Mucosa of rectum (tissue), 2 donors: ENCODE results near the gene S100PBP.
"Not testable (repeated sequence)": the region's sequence is repeated elsewhere in the genome, so short reads cannot be mapped to it uniquely, and the experiment has no call there.

ENCODE experiments used
- H3K27ac ChIP-seq, 2 donors: one replicate each; pipeline ENCODE4 v1.7.0; 2013; ENCODE audit warnings: inconsistent platforms in 2 of 2, low read depth in 2 of 2, low read length in 2 of 2
- H3K27me3 ChIP-seq, 2 donors: one replicate each; pipeline ENCODE4 v1.7.0; 2013; ENCODE audit warnings: low read length in 2 of 2; ENCODE audit not compliant: control insufficient read depth in 2 of 2, insufficient read depth in 2 of 2
- H3K36me3 ChIP-seq, 2 donors: one replicate each; pipeline ENCODE4 v1.7.0; 2013; ENCODE audit warnings: low read length in 2 of 2; ENCODE audit not compliant: control insufficient read depth in 2 of 2, insufficient read depth in 2 of 2
- H3K4me1 ChIP-seq, 2 donors: one replicate each; pipeline ENCODE4 v1.7.0; 2013; ENCODE audit warnings: low read length in 2 of 2, mild to moderate bottlenecking in 1 of 2; ENCODE audit not compliant: control insufficient read depth in 2 of 2, insufficient read depth in 2 of 2
- H3K4me3 ChIP-seq, 2 donors: one replicate each; pipeline ENCODE4 v1.7.0; 2013; ENCODE audit warnings: low read length in 2 of 2
- H3K9ac ChIP-seq, 2 donors: one replicate each; pipeline ENCODE4 v1.7.0; 2013; ENCODE audit warnings: low read length in 2 of 2, low read depth in 1 of 2, mild to moderate bottlenecking in 1 of 2
- H3K9me3 ChIP-seq, 2 donors: one replicate each; pipeline ENCODE4 v1.7.0; 2013; ENCODE audit warnings: low read length in 2 of 2; ENCODE audit not compliant: control insufficient read depth in 2 of 2
- donor health status: healthy.
- donor health status: Normal muscosa, but diverticular disease.

S100PBP gene

DNA sequence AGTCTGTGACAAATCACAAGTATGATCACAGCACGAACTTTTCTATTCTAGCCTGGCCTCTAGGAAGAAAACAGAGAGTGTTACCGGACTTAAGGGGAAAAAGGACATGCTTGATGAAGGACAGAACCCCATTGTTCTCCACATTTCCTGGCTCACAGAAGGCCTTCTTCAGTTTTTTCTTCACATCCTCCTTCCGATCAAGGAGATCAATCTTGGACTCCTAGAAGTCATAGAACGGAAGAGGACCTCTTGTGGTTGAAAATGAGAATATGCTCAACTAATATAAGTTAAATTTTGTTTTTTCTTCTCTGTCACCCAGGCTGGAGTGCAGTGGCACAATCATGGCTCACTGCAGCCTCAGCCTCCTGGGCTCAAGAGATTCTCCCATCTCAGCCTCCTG is 30.6 kb upstream of the S100PBP start:
- H3K9ac ChIP-seq, result no peak overlapping the region
- no peaks in the 10 kb centered on the region for H3K9me3 ChIP-seq
- no peak overlapping the region for H3K4me3 ChIP-seq
- peaks cover 35 to 42% of the 10 kb centered on the region in 2 donors for H3K36me3 ChIP-seq
- no peaks in the 10 kb centered on the region for H3K27me3 ChIP-seq
- no peak overlapping the region for H3K27ac ChIP-seq
- no peaks in the 10 kb centered on the region for H3K4me1 ChIP-seq

DNA sequence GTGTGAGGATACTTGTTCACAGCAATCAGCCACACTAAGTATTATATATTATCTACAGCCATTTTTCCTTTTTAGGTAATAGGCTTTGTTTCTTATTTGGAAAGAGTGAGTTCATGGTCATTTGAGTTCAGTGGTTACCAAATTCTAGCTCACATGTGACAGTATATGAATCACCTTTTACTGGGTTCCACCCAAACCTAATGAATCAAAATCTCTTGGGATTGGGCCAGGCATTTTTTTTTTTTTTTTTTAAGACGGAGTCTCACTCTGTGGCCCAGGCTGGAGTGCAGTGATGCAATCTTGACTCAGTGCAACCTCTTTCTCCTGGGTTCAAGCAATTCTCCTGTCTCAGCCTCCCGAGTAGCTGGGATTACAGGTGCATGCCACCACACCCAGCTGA is 28.1 kb upstream of the S100PBP start:
- not testable (repeated sequence) for H3K27ac ChIP-seq, H3K27me3 ChIP-seq, H3K9me3 ChIP-seq, H3K4me3 ChIP-seq, H3K4me1 ChIP-seq, H3K9ac ChIP-seq
- H3K36me3 ChIP-seq, result peaks cover 23 to 34% of the 10 kb centered on the region in 2 donors

DNA sequence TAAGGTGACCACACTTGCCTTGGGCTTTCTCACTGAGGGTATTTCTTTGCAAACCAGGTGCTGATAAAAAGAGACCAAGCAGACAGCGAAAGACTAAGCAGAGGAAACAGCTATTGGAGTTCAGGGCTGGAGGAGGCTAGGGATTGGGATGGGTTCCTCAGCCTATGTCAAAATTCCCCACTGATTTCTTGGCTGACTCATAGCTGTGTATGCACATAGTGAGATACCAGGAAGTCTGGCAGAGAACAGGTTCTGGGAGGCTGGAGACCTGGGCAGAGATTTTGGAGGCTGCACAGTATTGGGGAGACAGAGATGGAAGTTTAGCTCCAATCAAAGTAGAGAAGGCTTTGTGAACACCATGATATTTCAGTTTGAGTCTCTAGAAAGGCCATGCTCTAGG is 25.6 kb upstream of the S100PBP start:
- Histone ChIP-seq H3K27me3 (no peaks in the 10 kb centered on the region), H3K27ac (no peak overlapping the region), H3K36me3 (peaks cover 13 to 21% of the 10 kb centered on the region in 2 donors), H3K4me1 (no peaks in the 10 kb centered on the region), H3K9me3 (no peaks in the 10 kb centered on the region), H3K9ac (no peak overlapping the region), H3K4me3 (no peak overlapping the region)

DNA sequence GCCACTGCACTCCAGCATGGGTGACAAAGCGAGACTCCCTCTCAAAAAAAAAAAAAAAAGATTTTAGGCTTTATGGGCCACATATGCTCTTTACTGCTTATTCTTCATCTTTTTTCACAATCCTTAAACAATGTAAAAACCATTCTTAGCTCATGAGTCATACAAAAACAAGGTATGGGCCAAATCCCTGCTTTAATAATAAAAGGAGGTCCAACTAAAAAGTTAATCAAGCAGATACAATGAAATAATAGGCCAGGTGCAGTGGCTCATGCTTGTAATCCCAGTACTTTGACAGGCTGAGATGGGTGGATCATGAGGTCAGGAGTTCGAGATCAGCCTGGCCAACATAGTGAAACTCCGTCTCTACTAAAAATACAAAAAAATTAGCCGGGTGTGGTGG is 21.7 kb upstream of the S100PBP start:
- not testable (repeated sequence) for H3K27ac ChIP-seq, H3K9me3 ChIP-seq, H3K4me1 ChIP-seq, H3K4me3 ChIP-seq, H3K27me3 ChIP-seq, H3K9ac ChIP-seq
- H3K36me3 ChIP-seq, result peaks cover 23 to 31% of the 10 kb centered on the region in 2 donors

DNA sequence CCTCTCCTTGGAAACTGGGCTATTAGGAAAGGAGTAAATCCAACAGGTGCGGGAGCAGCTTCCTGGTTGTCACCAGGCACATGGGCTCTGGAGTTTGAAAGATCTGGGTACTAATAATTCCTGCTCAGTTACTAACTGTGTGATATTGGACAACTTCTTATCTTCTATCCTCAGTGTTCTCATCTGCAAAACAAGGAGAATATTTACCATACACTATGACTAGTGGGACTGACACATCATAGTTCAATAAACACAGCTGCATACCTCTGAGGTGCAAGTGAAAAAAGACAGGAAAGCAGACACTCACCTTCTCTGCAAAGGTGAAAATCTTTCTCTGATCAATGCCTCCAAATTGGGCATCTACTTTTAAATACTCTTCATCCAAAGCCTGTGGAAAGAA is 20.0 kb upstream of the S100PBP start:
- Histone ChIP-seq H3K4me3 (no peak overlapping the region), H3K36me3 (peaks cover 21 to 23% of the 10 kb centered on the region in 2 donors), H3K9ac (no peak overlapping the region), H3K27ac (no peak overlapping the region), H3K4me1 (no peaks in the 10 kb centered on the region), H3K27me3 (no peaks in the 10 kb centered on the region), H3K9me3 (no peaks in the 10 kb centered on the region)

DNA sequence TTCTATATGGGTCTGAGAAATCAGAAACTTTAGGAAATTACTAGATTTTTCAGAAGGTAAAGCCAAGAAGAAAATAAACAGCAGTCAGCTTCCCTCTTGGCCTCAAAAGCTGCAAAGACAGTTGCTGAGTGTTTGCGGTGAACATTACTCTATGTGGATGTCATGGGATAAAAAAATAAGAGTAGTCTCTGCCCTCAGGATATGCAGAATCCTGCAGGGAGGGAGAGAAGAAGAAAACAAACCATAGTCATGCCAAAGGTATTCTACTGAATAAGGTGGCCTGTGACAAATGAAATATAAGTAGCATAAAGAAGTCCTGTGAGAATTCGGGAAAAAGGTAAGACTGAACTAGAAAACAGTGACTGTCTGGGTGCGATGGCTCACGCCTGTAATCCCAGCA is 19.3 kb upstream of the S100PBP start:
- Histone ChIP-seq H3K27ac (no peak overlapping the region), H3K27me3 (no peaks in the 10 kb centered on the region), H3K36me3 (peaks cover 21 to 24% of the 10 kb centered on the region in 2 donors), H3K9me3 (no peaks in the 10 kb centered on the region), H3K9ac (no peak overlapping the region), H3K4me1 (no peaks in the 10 kb centered on the region), H3K4me3 (no peak overlapping the region)

DNA sequence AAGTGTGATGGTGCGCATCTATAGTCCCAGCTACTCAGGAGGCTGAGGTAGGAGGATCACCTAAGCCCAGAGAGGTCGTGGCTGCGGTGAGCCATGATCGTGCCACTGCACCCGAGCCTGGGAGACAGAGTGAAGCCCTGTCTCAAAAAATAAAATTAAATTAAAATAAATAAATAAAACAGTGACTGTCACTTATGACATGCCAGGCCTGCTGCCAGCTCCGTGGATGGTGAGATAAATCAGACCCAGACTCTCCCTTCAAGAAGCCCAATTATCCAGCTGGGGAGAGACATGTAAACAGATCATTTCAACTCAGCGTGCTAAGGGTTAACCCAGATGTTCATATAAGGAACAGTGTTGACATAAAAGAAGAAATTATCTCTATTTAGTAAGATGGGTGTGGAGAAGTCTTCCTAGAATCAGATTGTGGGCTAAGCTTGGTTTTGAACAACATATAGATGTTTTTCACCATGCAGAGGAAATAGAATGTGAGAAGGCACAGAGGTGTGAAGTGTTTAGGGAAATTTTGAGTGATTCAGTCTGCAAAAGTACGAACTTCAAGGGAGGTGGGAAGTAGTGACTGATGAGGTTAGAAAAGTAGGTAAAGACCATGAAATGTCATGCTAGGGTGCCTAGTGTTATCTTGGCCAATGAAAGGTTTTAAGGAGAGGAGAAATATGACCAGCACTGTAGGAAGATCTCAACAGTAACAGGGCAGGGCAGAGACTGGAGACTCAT is 18.6 kb upstream of the S100PBP start:
- no peaks in the 10 kb centered on the region for H3K4me1 ChIP-seq
- H3K27ac ChIP-seq, result no peak overlapping the region
- peaks cover 20 to 24% of the 10 kb centered on the region in 2 donors for H3K36me3 ChIP-seq
- H3K9ac ChIP-seq, result no peak overlapping the region
- no peak overlapping the region for H3K4me3 ChIP-seq
- no peaks in the 10 kb centered on the region for H3K27me3 ChIP-seq
- no peaks in the 10 kb centered on the region for H3K9me3 ChIP-seq

DNA sequence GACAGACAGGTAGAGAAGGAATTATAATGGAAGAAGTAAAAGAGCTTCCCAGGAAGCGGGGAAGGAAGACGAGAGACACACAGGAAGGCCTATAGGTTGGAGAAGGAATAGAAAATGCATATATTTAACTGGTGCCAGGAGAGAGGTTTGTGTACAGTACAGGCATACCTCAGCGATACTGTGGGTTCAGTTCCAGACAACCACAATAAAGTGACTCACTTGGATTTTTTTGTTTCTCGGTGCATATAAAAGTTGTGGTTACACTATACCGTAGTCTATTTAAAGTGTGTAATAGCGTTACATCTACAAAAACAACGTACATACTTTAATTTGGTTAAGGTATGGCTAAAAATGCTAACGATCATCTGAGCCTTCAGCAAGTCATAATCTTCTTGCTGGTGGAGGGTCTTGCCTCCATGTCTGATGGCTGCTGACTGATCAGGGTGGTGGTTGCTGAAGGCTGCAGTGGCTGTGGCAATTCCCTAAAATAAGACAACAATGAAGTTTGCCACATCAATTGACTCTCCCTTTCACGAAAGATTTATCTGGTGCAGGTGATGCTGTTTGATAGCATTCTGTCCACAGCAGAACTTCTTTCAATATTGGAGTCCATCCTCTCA is 16.2 kb upstream of the S100PBP start:
- Histone ChIP-seq H3K36me3 (peaks cover 27 to 29% of the 10 kb centered on the region in 2 donors), H3K27me3 (no peaks in the 10 kb centered on the region), H3K4me3 (no peak overlapping the region), H3K9me3 (no peaks in the 10 kb centered on the region), H3K27ac (no peak overlapping the region), H3K4me1 (no peaks in the 10 kb centered on the region), H3K9ac (no peak overlapping the region)

DNA sequence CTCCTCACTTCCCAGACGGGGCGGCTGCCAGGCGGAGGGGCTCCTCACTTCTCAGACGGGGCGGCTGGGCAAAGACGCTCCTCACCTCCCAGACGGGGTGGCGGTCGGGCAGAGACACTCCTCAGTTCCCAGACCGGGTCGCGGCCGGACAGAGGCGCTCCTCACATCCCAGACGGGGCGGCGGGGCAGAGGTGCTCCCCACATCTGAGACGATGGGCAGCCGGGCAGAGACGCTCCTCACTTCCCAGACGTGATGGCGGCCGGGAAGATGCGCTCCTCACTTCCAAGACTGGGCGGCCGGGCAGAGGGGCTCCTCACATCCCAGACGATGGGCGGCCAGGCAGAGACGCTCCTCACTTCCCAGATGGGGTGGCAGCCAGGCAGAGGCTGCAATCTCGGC is 13.0 kb upstream of the S100PBP start:
- not testable (repeated sequence) for H3K27me3 ChIP-seq, H3K9me3 ChIP-seq, H3K9ac ChIP-seq, H3K4me1 ChIP-seq, H3K4me3 ChIP-seq, H3K27ac ChIP-seq
- H3K36me3 ChIP-seq, result peaks cover 24 to 31% of the 10 kb centered on the region in 2 donors

DNA sequence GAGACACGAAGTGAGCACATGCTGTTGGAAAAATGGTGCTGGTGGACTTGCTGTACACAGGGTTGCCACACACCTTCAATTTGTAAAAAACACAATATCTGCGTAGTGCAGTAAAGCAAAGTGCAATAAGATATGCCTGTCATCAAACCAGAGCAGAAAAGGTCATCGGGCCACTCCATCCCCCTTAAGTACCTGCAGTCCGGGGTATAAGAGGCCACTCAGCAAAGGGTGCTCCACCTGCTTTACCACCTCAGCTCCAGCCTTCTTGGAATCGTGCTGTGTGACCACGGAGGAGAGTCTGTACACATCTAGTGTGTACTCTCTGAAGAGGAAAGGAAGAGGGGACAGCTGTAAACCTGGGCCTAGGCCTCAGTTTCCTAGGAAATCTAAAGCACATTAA is 11.2 kb upstream of the S100PBP start:
- Histone ChIP-seq H3K27ac (no peak overlapping the region), H3K27me3 (no peaks in the 10 kb centered on the region), H3K9me3 (no peaks in the 10 kb centered on the region), H3K9ac (no peak overlapping the region), H3K4me1 (no peaks in the 10 kb centered on the region), H3K36me3 (peaks cover 37 to 40% of the 10 kb centered on the region in 2 donors), H3K4me3 (no peak overlapping the region)
